K562 (cell line): ENCODE measurements around the gene CD48. TPM values are rescaled to one million over a fixed set of nuclear protein-coding genes. Genes with fewer than 3 reads are reported as not detected.
A peak's percentile ranks its signal among the peaks of the same experiment; 100 is the strongest.
"Not testable (repeated sequence)": the region's sequence is repeated elsewhere in the genome, so short reads cannot be mapped to it uniquely, and the experiment has no call there.

Source experiments
- CBFA2T2 ChIP-seq: fragments of 450-650 bp; conservative IDR thresholded peaks from 2 replicates; pipeline ENCODE4 v1.6.1; 2017; ENCODE audit warnings: mild to moderate bottlenecking
- CTBP1 ChIP-seq: fragments of 450-650 bp; IDR thresholded peaks from 2 replicates; pipeline ENCODE4 v1.6.1; 2016; ENCODE audit warnings: borderline replicate concordance
- E2F3 ChIP-seq: fragments of 250-450 bp; sonication (Bioruptor Pico); IDR thresholded peaks from 2 replicates; pipeline ENCODE4 v1.4.0; 2020; ENCODE audit warnings: mild to moderate bottlenecking
- PKNOX1 ChIP-seq: fragments of 450-650 bp; IDR thresholded peaks from 2 replicates; pipeline ENCODE4 v1.6.1; 2016
- SMAD3 ChIP-seq: fragments of 450-650 bp; formaldehyde crosslinking; conservative IDR thresholded peaks from 2 replicates; pipeline ENCODE4 v1.4.0; 2020; ENCODE audit warnings: mild to moderate bottlenecking
- SMAD4 ChIP-seq: fragments of 250-450 bp; sonication (Bioruptor Pico); conservative IDR thresholded peaks from 2 replicates; pipeline ENCODE4 v1.8.0; 2021; ENCODE audit warnings: inconsistent platforms, mild to moderate bottlenecking, moderate library complexity
- TAL1 ChIP-seq: fragments of 450-650 bp; IDR thresholded peaks from 2 replicates; pipeline ENCODE4 v1.6.1; 2016; ENCODE audit warnings: mild to moderate bottlenecking
- TSHZ1 ChIP-seq: fragments of 250-450 bp; sonication (Bioruptor Pico); IDR thresholded peaks from 2 replicates; pipeline ENCODE4 v1.4.0; 2020; ENCODE audit warnings: mild to moderate bottlenecking, moderate library complexity
- ZNF140 ChIP-seq: fragments of 250-450 bp; sonication (Bioruptor Pico); IDR thresholded peaks from 2 replicates; pipeline ENCODE4 v1.8.0; 2021; ENCODE audit warnings: moderate library complexity, mild to moderate bottlenecking, inconsistent platforms
- ZNF644 ChIP-seq: fragments of 200-800 bp; sonication (Bioruptor generic); IDR thresholded peaks from 2 replicates; pipeline ENCODE4 v1.6.1; 2016; ENCODE audit warnings: low read depth, missing genetic modification characterization, missing compliant biosample characterization
- polyA plus RNA-seq, 8 experiments: library from polyadenylated mRNA; depleted of rRNA in 4 of 8; stranded (reverse) in 5 of 8; unstranded in 3 of 8; fragments of >200 nt; fragmentation: Nextera tagmentation in 2 of 8; fragmentation: Illumina TruSeq in 1 of 8; extraction: Ambion mirVana in 2 of 8; extraction: Trizol in 1 of 8; gene quantifications; 2 replicates each; pipeline versions ENCODE4 v1.2.1 to v1.2.3, GENCODE V29; 2011 to 2014; ENCODE audit warnings: inconsistent platforms in 1 of 8, missing spikeins in 1 of 8
- total RNA-seq, 7 experiments: library from RNA; depleted of rRNA in 6 of 7; stranded (reverse); fragments of >200 nt in 6 of 7; fragmentation: Illumina TruSeq in 2 of 7; extraction: Trizol in 2 of 7; gene quantifications; 2 replicates each; pipeline versions ENCODE4 v1.2.1 to v1.2.3, GENCODE V29; 2011 to 2021; ENCODE audit warnings: low replicate concordance in 1 of 7
- TF ChIP-seq, protein P1 (sequence below): sonication (generic); formaldehyde crosslinking; IDR thresholded peaks from 2 replicates; pipeline ENCODE4 v1.9.0; 2022; ENCODE audit warnings: mild to moderate bottlenecking, missing genetic modification reagents
- TF ChIP-seq, protein P2 (sequence below), 2 experiments: fragments of 250-450 bp in 1 of 2; fragments of 450-650 bp in 1 of 2; sonication (Bioruptor Pico) in 1 of 2; IDR thresholded peaks; 2 replicates each; pipeline versions ENCODE4 v1.6.1 to v1.8.0; 2016 to 2021; ENCODE audit warnings: mild to moderate bottlenecking in 2 of 2, moderate library complexity in 2 of 2, missing compliant biosample characterization in 1 of 2, missing genetic modification characterization in 1 of 2
- TF ChIP-seq, protein P3 (sequence below): fragments of 250-450 bp; sonication (Bioruptor Pico); IDR thresholded peaks from 2 replicates; pipeline ENCODE4 v1.8.0; 2021; ENCODE audit warnings: moderate library complexity, mild to moderate bottlenecking, inconsistent platforms

Gene CD48
- total and polyA plus RNA-seq, 9 of the 15 experiments (the other 6 are each of a cell fraction or from before 2014, with no cell fraction given) = 0.10 to 0.42 (median 0.29) TPM; not detected in 3

GRCh38 chr1:160652065-160652641 lies 59.5 kb downstream of the CD48 start (continued):
- TF ChIP-seq ZNF644 (tag) = 0 out of 2 replicates have a peak, but pooled peaks have one; percentile 51
- TF ChIP-seq, protein P1, sequence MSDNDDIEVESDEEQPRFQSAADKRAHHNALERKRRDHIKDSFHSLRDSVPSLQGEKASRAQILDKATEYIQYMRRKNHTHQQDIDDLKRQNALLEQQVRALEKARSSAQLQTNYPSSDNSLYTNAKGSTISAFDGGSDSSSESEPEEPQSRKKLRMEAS (CRISPR knock-in tag) = peak; percentile 49; the same call in 1 of the 2 replicates
- TF ChIP-seq CTBP1 = peak; percentile 88
- peak; percentile 10; the same call in 1 of the 2 replicates for TF ChIP-seq TAL1
- TF ChIP-seq CBFA2T2 = peak; percentile 28; the same call in 1 of the 2 replicates
- TF ChIP-seq TSHZ1 = peak; percentile 88
- peak; percentile 92 for TF ChIP-seq SMAD3 (CRISPR knock-in tag)
- TF ChIP-seq PKNOX1 = 0 out of 2 replicates have a peak, but pooled peaks have one; percentile 11
- TF ChIP-seq SMAD4 (CRISPR knock-in tag) = peak; percentile 90
- peak; percentile 56; the same call in 1 of the 2 replicates for TF ChIP-seq E2F3
- TF ChIP-seq, protein P2, sequence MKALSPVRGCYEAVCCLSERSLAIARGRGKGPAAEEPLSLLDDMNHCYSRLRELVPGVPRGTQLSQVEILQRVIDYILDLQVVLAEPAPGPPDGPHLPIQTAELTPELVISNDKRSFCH (CRISPR knock-in tag; IDR thresholded peaks at IDR 0.05) = not testable (repeated sequence)
- TF ChIP-seq, protein P2 (tag; IDR thresholded peaks at IDR 0.05) = peak; percentile 94
- TF ChIP-seq, protein P3, sequence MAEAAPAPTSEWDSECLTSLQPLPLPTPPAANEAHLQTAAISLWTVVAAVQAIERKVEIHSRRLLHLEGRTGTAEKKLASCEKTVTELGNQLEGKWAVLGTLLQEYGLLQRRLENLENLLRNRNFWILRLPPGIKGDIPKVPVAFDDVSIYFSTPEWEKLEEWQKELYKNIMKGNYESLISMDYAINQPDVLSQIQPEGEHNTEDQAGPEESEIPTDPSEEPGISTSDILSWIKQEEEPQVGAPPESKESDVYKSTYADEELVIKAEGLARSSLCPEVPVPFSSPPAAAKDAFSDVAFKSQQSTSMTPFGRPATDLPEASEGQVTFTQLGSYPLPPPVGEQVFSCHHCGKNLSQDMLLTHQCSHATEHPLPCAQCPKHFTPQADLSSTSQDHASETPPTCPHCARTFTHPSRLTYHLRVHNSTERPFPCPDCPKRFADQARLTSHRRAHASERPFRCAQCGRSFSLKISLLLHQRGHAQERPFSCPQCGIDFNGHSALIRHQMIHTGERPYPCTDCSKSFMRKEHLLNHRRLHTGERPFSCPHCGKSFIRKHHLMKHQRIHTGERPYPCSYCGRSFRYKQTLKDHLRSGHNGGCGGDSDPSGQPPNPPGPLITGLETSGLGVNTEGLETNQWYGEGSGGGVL (CRISPR knock-in tag) = 0 out of 2 replicates have a peak, but pooled peaks have one; percentile 30
- TF ChIP-seq ZNF140 (CRISPR knock-in tag) = peak; percentile 21; the same call in 1 of the 2 replicates
